ENCODE results near the gene MRPL23. TPM values are rescaled to one million over a fixed set of nuclear protein-coding genes. Genes with fewer than 3 reads are reported as not detected.

Gene MRPL23
- total RNA-seq, 2 experiments from 2014 or later: 134 to 145 TPM

- ATAC-seq (no peak), DNase-seq (no peak)
- Mint-ChIP-seq H3K9me3 (no peaks in the 10 kb centered on the region), H3K4me1 (ENCODE audit: low read depth) (no peaks in the 10 kb centered on the region), H3K4me3 (no peak overlapping the region), H3K27ac (no peak overlapping the region), H3K36me3 (ENCODE audit: low read depth) (no peaks in the 10 kb centered on the region), H3K27me3 (no peaks in the 10 kb centered on the region)
- ChIA-PET POLR2A (interaction anchor here (0.6 kb wide), 1 partner anchor 35 kb away, joined by 3 read pairs; no protein-coding TSS in a partner anchor), CTCF (no interaction called here)
- TF ChIP-seq, protein P1, sequence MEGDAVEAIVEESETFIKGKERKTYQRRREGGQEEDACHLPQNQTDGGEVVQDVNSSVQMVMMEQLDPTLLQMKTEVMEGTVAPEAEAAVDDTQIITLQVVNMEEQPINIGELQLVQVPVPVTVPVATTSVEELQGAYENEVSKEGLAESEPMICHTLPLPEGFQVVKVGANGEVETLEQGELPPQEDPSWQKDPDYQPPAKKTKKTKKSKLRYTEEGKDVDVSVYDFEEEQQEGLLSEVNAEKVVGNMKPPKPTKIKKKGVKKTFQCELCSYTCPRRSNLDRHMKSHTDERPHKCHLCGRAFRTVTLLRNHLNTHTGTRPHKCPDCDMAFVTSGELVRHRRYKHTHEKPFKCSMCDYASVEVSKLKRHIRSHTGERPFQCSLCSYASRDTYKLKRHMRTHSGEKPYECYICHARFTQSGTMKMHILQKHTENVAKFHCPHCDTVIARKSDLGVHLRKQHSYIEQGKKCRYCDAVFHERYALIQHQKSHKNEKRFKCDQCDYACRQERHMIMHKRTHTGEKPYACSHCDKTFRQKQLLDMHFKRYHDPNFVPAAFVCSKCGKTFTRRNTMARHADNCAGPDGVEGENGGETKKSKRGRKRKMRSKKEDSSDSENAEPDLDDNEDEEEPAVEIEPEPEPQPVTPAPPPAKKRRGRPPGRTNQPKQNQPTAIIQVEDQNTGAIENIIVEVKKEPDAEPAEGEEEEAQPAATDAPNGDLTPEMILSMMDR (IDR thresholded peaks at IDR 0.05): no peak
- intact Hi-C loops (cut with micrococcal nuclease): no loop called here
These were observed 23.0 kb upstream of the MRPL23 start for GRCh38 chr11:1924181-1924580.

- POLR2A ChIA-PET: no interaction called here
- H3K4me3 Mint-ChIP-seq: no peak overlapping the region
- no peak overlapping the region for H3K27ac Mint-ChIP-seq
These were observed 22.3 kb upstream of the MRPL23 start for GRCh38 chr11:1924646-1925372.

GRCh38 chr11:1925373-1926155 lies 21.6 kb upstream of the MRPL23 start:
- DNase-seq (no peak), ATAC-seq (no peak)
- Mint-ChIP-seq H3K4me1 (ENCODE audit: low read depth) (peaks cover 2% of the 10 kb centered on the region), H3K36me3 (ENCODE audit: low read depth) (no peaks in the 10 kb centered on the region), H3K9me3 (no peaks in the 10 kb centered on the region), H3K27ac (no peak overlapping the region), H3K27me3 (no peaks in the 10 kb centered on the region), H3K4me3 (no peak overlapping the region)
- POLR2A ChIA-PET: no interaction called here
- TF ChIP-seq, protein P1 (IDR thresholded peaks at IDR 0.05): no peak
- intact Hi-C loops (cut with micrococcal nuclease): no loop called here
- CTCF ChIA-PET: no interaction called here

More at GRCh38 chr11:1924646-1925372, 22.3 kb upstream of the MRPL23 start:
- no peaks in the 10 kb centered on the region for H3K9me3 Mint-ChIP-seq
- no peak for ATAC-seq
- CTCF ChIA-PET: no interaction called here
- peaks cover 2% of the 10 kb centered on the region for H3K4me1 Mint-ChIP-seq (ENCODE audit: low read depth)
- TF ChIP-seq, protein P1 (IDR thresholded peaks at IDR 0.05): no peak
- DNase-seq: no peak
- no peaks in the 10 kb centered on the region for H3K27me3 Mint-ChIP-seq
- H3K36me3 Mint-ChIP-seq (ENCODE audit: low read depth): no peaks in the 10 kb centered on the region
- intact Hi-C loops (cut with micrococcal nuclease): no loop called here

- no peaks in the 10 kb centered on the region for H3K27me3 Mint-ChIP-seq
- CTCF ChIA-PET: no interaction called here
These were observed 20.7 kb upstream of the MRPL23 start for GRCh38 chr11:1926156-1927025.

More at GRCh38 chr11:1926156-1927025, 20.7 kb upstream of the MRPL23 start:
- TF ChIP-seq, protein P1 (IDR thresholded peaks at IDR 0.05): no peak
- POLR2A ChIA-PET: no interaction called here
- Mint-ChIP-seq H3K9me3 (no peaks in the 10 kb centered on the region), H3K4me3 (no peak overlapping the region), H3K27ac (no peak overlapping the region), H3K36me3 (ENCODE audit: low read depth) (no peaks in the 10 kb centered on the region), H3K4me1 (ENCODE audit: low read depth) (peaks cover 2% of the 10 kb centered on the region)
- intact Hi-C loops (cut with micrococcal nuclease): no loop called here
- DNase-seq (no peak), ATAC-seq (no peak)
